ENCODE results near the gene GHRL. TPM values are rescaled to one million over a fixed set of nuclear protein-coding genes. Genes with fewer than 3 reads are reported as not detected.
"Not testable (repeated sequence)": the region's sequence is repeated elsewhere in the genome, so short reads cannot be mapped to it uniquely, and the experiment has no call there.

GHRL gene
- total RNA-seq, 1 donor from 2014 or later, result not detected

GRCh38 chr3:10303105-10303504 lies 10.4 kb upstream of the GHRL start:
- DNase-seq (ENCODE audit: low read depth), result no peak
- TF ChIP-seq, protein P1, sequence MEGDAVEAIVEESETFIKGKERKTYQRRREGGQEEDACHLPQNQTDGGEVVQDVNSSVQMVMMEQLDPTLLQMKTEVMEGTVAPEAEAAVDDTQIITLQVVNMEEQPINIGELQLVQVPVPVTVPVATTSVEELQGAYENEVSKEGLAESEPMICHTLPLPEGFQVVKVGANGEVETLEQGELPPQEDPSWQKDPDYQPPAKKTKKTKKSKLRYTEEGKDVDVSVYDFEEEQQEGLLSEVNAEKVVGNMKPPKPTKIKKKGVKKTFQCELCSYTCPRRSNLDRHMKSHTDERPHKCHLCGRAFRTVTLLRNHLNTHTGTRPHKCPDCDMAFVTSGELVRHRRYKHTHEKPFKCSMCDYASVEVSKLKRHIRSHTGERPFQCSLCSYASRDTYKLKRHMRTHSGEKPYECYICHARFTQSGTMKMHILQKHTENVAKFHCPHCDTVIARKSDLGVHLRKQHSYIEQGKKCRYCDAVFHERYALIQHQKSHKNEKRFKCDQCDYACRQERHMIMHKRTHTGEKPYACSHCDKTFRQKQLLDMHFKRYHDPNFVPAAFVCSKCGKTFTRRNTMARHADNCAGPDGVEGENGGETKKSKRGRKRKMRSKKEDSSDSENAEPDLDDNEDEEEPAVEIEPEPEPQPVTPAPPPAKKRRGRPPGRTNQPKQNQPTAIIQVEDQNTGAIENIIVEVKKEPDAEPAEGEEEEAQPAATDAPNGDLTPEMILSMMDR (conservative IDR thresholded peaks at IDR 0.05; ENCODE audit: low read depth, low read length), result no peak
- H3K4me3 ChIP-seq (ENCODE audit: low read depth, low read length), result no peak overlapping the region

DNA sequence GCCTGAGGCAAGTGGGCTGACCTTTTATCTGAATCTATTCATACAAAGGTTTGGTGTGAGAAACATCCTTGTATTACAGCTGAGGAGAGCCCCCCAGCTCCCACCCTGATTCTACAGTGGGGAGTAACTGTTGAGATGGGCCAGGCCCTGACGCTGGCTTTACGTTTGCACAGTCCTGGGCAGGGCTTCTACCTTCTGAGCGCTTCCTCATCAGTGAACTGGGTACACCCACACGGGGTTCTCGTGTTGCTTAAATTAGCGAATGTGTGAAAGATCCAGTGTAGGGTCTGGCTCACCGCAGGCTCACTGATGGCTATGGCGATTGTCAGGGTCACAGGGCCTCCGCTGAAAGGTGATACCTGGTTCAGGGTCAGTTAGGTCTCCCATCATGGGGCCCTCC lies 7.3 kb upstream of the GHRL start:
- TF ChIP-seq, protein P1 (conservative IDR thresholded peaks at IDR 0.05; ENCODE audit: low read depth, low read length), result no peak
- DNase-seq (ENCODE audit: low read depth), result no peak
- no peak overlapping the region for H3K4me3 ChIP-seq (ENCODE audit: low read depth, low read length)

DNA sequence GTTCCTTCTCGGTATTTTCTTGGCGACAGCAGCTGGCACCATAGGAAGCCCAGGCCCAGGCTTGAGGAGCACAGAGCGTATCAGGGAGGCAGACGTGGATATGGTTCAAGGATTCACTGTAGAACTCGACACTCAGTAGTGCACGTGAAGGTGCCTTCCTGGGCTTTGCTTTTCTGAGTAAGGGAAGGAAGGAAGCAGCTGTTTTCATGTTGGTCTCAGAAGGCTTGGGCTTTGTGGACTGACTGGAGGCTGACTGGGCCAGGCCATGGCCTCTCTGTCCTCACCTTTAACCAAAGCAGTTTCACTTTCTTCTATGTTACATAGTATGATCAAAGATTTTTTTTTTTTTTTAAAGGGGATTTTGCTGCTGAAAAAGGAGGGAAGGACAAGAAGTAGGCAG lies 6.9 kb upstream of the GHRL start:
- TF ChIP-seq, protein P1 (conservative IDR thresholded peaks at IDR 0.05; ENCODE audit: low read depth, low read length), result no peak
- H3K4me3 ChIP-seq (ENCODE audit: low read depth, low read length), result no peak overlapping the region
- no peak for DNase-seq (ENCODE audit: low read depth)

DNA sequence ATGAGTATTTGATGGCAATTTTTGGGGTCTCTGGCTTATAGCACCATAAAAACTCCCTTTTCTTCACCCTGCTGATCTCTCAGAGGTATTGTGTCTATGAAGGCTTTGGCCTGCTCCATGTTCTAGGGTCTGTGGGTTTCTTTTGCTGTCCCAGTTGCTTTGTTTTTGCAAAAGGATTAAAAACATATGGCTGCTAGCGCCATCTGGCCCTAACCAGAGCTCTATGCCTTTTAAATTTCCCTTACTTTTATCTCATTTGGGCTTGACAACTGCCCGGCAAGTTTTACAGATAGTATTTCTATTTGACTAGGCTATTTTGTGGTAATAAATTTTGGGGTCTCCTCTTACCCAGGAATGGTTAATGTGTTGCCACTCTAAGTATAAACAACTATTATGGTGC lies 6.4 kb upstream of the GHRL start:
- no peak overlapping the region for H3K4me3 ChIP-seq (ENCODE audit: low read depth, low read length)
- TF ChIP-seq, protein P1 (conservative IDR thresholded peaks at IDR 0.05; ENCODE audit: low read depth, low read length), result no peak
- DNase-seq (ENCODE audit: low read depth), result no peak

DNA sequence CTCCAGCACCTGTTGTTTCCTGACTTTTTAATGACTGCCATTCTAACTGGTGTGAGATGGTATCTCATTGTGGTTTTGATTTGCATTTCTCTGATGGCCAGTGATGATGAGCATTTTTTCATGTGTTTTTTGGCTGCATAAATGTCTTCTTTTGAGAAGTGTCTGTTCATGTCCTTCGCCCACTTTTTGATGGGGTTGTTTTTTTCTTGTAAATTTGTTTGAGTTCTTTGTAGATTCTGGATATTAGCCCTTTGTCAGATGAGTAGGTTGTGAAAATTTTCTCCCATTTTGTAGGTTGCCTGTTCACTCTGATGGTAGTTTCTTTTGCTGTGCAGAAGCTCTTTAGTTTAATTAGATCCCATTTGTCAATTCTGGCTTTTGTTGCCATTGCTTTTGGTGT lies 5.3 kb upstream of the GHRL start:
- not testable (repeated sequence) for DNase-seq (ENCODE audit: low read depth); H3K4me3 ChIP-seq (ENCODE audit: low read depth, low read length)

DNA sequence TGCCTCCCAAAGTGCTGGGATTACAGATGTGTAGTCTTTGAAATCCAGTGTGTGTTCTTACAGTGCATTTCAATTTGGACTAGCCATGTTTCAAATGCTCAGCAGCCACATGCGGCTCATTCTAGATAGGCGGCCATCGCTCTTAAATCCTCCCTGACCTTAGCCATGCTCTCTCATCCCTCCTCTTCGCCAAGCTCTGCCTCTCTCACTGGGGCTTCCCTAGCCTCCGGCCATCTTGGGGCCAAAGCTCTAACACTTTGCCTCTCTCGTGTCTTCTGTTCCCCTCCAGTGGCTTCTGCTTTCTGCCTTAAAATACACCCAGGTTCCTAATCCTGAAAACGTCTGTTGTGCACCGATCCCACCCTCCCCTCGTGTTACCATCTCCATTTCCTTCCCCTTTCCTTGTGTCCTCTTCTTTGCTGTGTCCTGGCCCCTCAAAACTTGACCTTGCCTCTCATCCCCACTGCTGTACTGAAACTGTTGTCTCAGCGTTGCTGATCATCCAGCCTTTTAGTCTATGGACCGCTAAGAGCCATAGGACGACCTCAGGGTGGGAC lies 1.4 kb upstream of the GHRL start:
- no peak for DNase-seq (ENCODE audit: low read depth)
- TF ChIP-seq, protein P1 (conservative IDR thresholded peaks at IDR 0.05; ENCODE audit: low read depth, low read length), result no peak

GRCh38 chr3:10291641-10292040 lies 1.1 kb downstream of the GHRL start:
- no peak overlapping the region for H3K4me3 ChIP-seq (ENCODE audit: low read depth, low read length)
- DNase-seq (ENCODE audit: low read depth), result no peak

More for the DNA sequence above, 1.4 kb upstream of the GHRL start:
- no peak overlapping the region for H3K4me3 ChIP-seq (ENCODE audit: low read depth, low read length)

More at GRCh38 chr3:10291641-10292040, 1.1 kb downstream of the GHRL start:
- TF ChIP-seq, protein P1 (conservative IDR thresholded peaks at IDR 0.05; ENCODE audit: low read depth, low read length), result no peak

Data from epithelial cell of proximal tubule (primary cell).